GM23248 (cell line): ENCODE measurements around the gene SIPA1L3.

Experiments used
- EZH2 ChIP-seq: fragments of 200-600 bp; sonication (generic); IDR thresholded peaks from 2 replicates; pipeline ENCODE4 v1.6.1; 2018; ENCODE audit warnings: antibody characterized with exemption, mild to moderate bottlenecking; ENCODE audit not compliant: insufficient read depth, poor library complexity, severe bottlenecking
- EZH2phosphoT487 ChIP-seq: fragments of 200-600 bp; sonication (generic); IDR thresholded peaks from 2 replicates; pipeline ENCODE4 v1.6.1; 2018; ENCODE audit warnings: antibody characterized with exemption, moderate library complexity, mild to moderate bottlenecking, low read depth; ENCODE audit not compliant: insufficient read depth

GRCh38 chr19:38073841-38074685 lies 167.1 kb downstream of the SIPA1L3 start:
- TF ChIP-seq EZH2 = no peak
- TF ChIP-seq EZH2phosphoT487 = no peak
